RWPE2 (cell line): ENCODE measurements around the gene SLC66A3.

Source experiments
- ATAC-seq: fragments of 200-7000 bp; cut with Tn5 transposase; 3 replicates; pipeline ENCODE4 v1.9.1; 2021; ENCODE audit warnings: low read depth
- DNase-seq: peaks from one replicate; pipeline ENCODE4 v3.0.0-alpha.2; 2020; ENCODE audit warnings: low spot score
- H3K27ac ChIP-seq: fragments of 450-650 bp; 2 replicates; pipeline ENCODE4 v1.5.1; 2017; ENCODE audit warnings: mild to moderate bottlenecking; ENCODE audit not compliant: poor library complexity, severe bottlenecking
- H3K27me3 ChIP-seq: fragments of 250-450 bp; sonication (Bioruptor Pico); 2 replicates; pipeline ENCODE4 v1.5.1; 2021; ENCODE audit warnings: mild to moderate bottlenecking, moderate library complexity; ENCODE audit not compliant: insufficient read depth, poor library complexity, severe bottlenecking
- H3K36me3 ChIP-seq: fragments of 250-450 bp; sonication (Bioruptor Pico); 2 replicates; pipeline ENCODE4 v1.5.1; 2020; ENCODE audit warnings: low read depth, mild to moderate bottlenecking, moderate library complexity
- H3K4me1 ChIP-seq: fragments of 250-450 bp; sonication (Bioruptor Pico); 2 replicates; pipeline ENCODE4 v1.5.1; 2021; ENCODE audit warnings: mild to moderate bottlenecking, moderate library complexity; ENCODE audit not compliant: insufficient read depth, poor library complexity, severe bottlenecking
- H3K4me3 ChIP-seq: fragments of 250-450 bp; sonication (Bioruptor Pico); 2 replicates; pipeline ENCODE4 v1.5.1; 2021; ENCODE audit warnings: mild to moderate bottlenecking, moderate library complexity; ENCODE audit not compliant: severe bottlenecking
- H3K9me3 ChIP-seq: fragments of 250-450 bp; sonication (Bioruptor Pico); 2 replicates; pipeline ENCODE4 v1.5.1; 2021; ENCODE audit warnings: mild to moderate bottlenecking, moderate library complexity; ENCODE audit not compliant: severe bottlenecking
- TF ChIP-seq, protein P1 (sequence below): fragments of 450-650 bp; IDR thresholded peaks from one replicate; pipeline ENCODE4 v1.5.1; 2017; ENCODE audit warnings: mild to moderate bottlenecking, moderate library complexity; ENCODE audit not compliant: poor library complexity, severe bottlenecking

The SLC66A3 gene

DNA sequence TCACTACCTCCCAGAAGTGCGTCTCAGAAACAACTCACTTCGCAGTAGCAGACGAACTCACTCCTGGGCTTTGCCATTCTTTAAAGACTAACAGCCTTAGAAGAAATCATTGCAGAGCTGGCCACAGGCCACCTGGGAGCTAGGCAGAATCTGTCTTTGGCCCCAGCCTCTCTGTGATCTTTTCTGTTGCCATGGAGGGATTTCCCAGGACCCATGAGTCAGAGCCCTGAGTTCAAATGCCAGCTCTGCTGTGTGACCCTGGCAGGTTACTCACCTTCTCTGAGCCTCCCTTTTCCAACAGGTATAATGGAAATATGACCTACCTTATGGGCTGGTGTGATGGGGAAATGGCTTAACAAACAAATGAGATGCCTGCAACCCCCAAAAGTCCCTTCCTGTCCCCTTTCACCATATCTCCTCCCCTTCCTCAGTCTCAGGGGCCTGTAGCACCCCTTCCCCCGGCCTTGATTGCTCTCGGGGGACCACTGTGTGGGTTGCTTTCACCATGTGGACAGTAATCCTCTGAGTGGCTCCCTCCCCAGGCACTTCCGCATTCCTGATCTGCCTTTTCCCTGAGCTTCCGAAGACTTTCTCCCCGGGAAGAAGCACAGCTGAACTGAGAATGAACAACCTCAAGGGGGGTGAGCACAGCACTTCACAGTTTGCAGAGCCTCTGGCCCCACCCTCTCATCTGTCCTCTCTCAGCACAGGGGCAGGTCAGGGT, 34.0 kb upstream of the SLC66A3 start:
- ATAC-seq (no peak), DNase-seq (no peak)
- Histone ChIP-seq H3K27ac (no peak overlapping the region), H3K36me3 (no peaks in the 10 kb centered on the region), H3K27me3 (no peaks in the 10 kb centered on the region), H3K9me3 (no peaks in the 10 kb centered on the region), H3K4me1 (no peaks in the 10 kb centered on the region), H3K4me3 (no peak overlapping the region)
- TF ChIP-seq, protein P1, sequence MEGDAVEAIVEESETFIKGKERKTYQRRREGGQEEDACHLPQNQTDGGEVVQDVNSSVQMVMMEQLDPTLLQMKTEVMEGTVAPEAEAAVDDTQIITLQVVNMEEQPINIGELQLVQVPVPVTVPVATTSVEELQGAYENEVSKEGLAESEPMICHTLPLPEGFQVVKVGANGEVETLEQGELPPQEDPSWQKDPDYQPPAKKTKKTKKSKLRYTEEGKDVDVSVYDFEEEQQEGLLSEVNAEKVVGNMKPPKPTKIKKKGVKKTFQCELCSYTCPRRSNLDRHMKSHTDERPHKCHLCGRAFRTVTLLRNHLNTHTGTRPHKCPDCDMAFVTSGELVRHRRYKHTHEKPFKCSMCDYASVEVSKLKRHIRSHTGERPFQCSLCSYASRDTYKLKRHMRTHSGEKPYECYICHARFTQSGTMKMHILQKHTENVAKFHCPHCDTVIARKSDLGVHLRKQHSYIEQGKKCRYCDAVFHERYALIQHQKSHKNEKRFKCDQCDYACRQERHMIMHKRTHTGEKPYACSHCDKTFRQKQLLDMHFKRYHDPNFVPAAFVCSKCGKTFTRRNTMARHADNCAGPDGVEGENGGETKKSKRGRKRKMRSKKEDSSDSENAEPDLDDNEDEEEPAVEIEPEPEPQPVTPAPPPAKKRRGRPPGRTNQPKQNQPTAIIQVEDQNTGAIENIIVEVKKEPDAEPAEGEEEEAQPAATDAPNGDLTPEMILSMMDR, result no peak

GRCh38 chr2:11121823-11122155, 33.5 kb upstream of the SLC66A3 start:
- no peak for ATAC-seq
- Histone ChIP-seq H3K4me1 (no peaks in the 10 kb centered on the region), H3K27ac (no peak overlapping the region), H3K4me3 (no peak overlapping the region), H3K36me3 (no peaks in the 10 kb centered on the region), H3K27me3 (no peaks in the 10 kb centered on the region), H3K9me3 (no peaks in the 10 kb centered on the region)
- TF ChIP-seq, protein P1, result no peak
- no peak for DNase-seq

DNA sequence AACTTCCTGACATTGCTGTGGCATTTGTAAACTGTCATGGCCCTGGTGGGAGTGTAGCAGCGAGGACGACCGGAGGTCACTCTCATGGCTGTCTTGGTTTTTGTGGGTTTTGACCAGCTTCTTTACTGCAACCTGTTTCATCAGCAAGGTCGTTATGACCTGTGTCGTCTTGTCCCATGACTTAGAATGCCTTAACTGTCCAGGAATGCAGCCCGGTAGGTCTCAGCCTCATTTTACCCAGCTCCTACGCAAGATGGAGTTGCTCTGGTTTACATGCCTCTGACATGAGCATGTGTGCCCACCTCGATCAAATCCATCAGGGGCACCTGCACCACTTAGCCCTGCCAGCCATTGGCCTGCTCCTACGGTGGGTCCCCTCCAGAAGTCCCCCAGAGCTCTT, 32.9 kb upstream of the SLC66A3 start:
- ATAC-seq (no peak), DNase-seq (no peak)
- H3K27me3 ChIP-seq, result no peaks in the 10 kb centered on the region
- H3K9me3 ChIP-seq, result no peaks in the 10 kb centered on the region
- no peak overlapping the region for H3K4me3 ChIP-seq
- H3K4me1 ChIP-seq, result no peaks in the 10 kb centered on the region
- TF ChIP-seq, protein P1, result no peak
- no peak overlapping the region for H3K27ac ChIP-seq
- no peaks in the 10 kb centered on the region for H3K36me3 ChIP-seq

DNA sequence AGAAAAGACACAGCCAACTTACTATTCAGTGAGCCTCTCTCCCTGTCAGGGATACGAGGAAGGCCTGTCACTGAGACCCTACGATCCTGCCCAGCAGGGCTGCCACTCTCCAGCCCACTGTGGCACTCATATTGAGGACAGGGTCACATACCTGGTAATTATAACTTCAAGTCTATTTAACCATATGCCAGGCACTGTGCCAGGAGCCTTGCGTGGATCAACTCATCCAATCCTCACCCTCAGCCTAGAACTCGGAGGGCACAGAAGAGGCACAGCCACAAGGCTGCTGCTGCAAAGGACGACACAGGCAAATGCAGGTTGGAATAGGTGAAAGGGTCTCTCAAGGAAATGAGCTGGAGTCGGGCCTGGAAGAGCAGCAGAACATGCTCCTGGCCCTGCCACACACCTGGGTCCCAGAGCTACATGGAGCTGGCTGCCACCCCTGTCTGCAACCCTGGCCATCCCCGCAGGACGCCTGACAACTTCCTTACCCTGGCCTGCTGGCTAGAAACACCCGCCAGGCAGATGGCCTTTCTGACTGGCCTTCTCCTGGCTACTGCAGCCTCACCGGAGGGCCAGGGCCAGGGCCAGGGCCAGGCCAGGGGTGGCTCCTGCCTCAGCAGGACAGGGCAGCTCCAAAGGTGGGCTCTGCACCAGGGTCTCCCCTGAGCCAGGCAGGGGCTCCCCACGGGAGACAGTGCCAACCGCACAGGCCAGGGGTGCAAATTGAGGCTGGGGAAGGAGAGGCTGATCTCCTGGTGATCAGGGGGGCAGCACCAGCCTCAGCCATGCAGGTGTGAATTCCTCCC, 32.1 kb upstream of the SLC66A3 start:
- TF ChIP-seq, protein P1, result no peak
- no peaks in the 10 kb centered on the region for H3K27me3 ChIP-seq
- no peak overlapping the region for H3K4me3 ChIP-seq
- no peak overlapping the region for H3K27ac ChIP-seq
- no peaks in the 10 kb centered on the region for H3K4me1 ChIP-seq
- DNase-seq (no peak), ATAC-seq (no peak; the same call in 2 of the 3 replicates)
- no peaks in the 10 kb centered on the region for H3K9me3 ChIP-seq
- no peaks in the 10 kb centered on the region for H3K36me3 ChIP-seq
